Smooth muscle cell (in vitro differentiated cells): ENCODE data around the gene ADAMTS6. TPM values are rescaled to one million over a fixed set of nuclear protein-coding genes. Genes with fewer than 3 reads are reported as not detected.

ENCODE experiments used
- DNase-seq: peaks from one replicate; lab custom pipeline; 2025; ENCODE audit not compliant: unreplicated experiment; lab: John Stamatoyannopoulos, UW
- H2AFZ ChIP-seq: fragments of 200-600 bp; sonication (generic); 2 replicates; pipeline ENCODE4 v1.6.0; 2016; ENCODE audit warnings: antibody characterized with exemption, low read depth, mild to moderate bottlenecking
- H3F3A ChIP-seq: fragments of 200-600 bp; sonication (generic); 2 replicates; pipeline ENCODE4 v1.6.0; 2017; ENCODE audit warnings: antibody characterized with exemption, low read depth
- H3K27ac ChIP-seq: fragments of 200-600 bp; sonication (generic); 2 replicates; pipeline ENCODE4 v1.5.1; 2016; ENCODE audit warnings: low read depth, mild to moderate bottlenecking
- H3K27me3 ChIP-seq: fragments of 200-600 bp; sonication (generic); 2 replicates; pipeline ENCODE4 v1.6.1; 2016; ENCODE audit warnings: low read depth, mild to moderate bottlenecking
- H3K36me3 ChIP-seq: fragments of 200-600 bp; sonication (generic); 2 replicates; pipeline ENCODE4 v1.5.1; 2016; ENCODE audit warnings: low read depth
- H3K4me1 ChIP-seq: fragments of 200-600 bp; sonication (generic); 2 replicates; pipeline ENCODE4 v1.5.1; 2016; ENCODE audit warnings: low read depth
- H3K4me2 ChIP-seq: fragments of 200-600 bp; sonication (generic); 2 replicates; pipeline ENCODE4 v1.6.0; 2016; ENCODE audit warnings: mild to moderate bottlenecking
- H3K4me3 ChIP-seq: fragments of 200-600 bp; sonication (generic); 2 replicates; pipeline ENCODE4 v1.5.1; 2016; ENCODE audit warnings: mild to moderate bottlenecking
- H3K79me2 ChIP-seq: fragments of 200-600 bp; sonication (generic); 2 replicates; pipeline ENCODE4 v1.6.0; 2016; ENCODE audit warnings: low read depth, mild to moderate bottlenecking
- H3K9ac ChIP-seq: fragments of 200-600 bp; sonication (generic); 2 replicates; pipeline ENCODE4 v1.6.0; 2016; ENCODE audit warnings: low read depth
- H3K9me3 ChIP-seq: fragments of 200-600 bp; sonication (generic); replicated peaks from 2 replicates; pipeline ENCODE4 v1.5.1; 2016; ENCODE audit warnings: low read depth
- H4K20me1 ChIP-seq: fragments of 200-600 bp; sonication (generic); 2 replicates; pipeline ENCODE4 v1.6.0; 2016; ENCODE audit warnings: low read depth
- WGBS: methylation state at CpG from one replicate; pipeline ENCODE4 v1.1.7; 2016; ENCODE audit warnings: low lambda C conversion rate; 5-methylcytosine and 5-hydroxymethylcytosine counted together
- polyA plus RNA-seq: library from polyadenylated mRNA; unstranded; fragments of >200 nt; fragmentation: Nextera tagmentation; extraction: Ambion mirVana; gene quantifications from 2 replicates; pipeline ENCODE4 v1.2.1, GENCODE V29; 2016
- small RNA-seq: library from RNA; depleted of rRNA; stranded (forward); fragments of <200 nt; gene quantifications from one replicate; pipeline ENCODE3, GENCODE V24; 2014
- total RNA-seq: library from RNA; depleted of rRNA; stranded (reverse); fragments of >200 nt; gene quantifications from 2 replicates; pipeline ENCODE4 v1.2.3, GENCODE V29; 2014
- TF ChIP-seq, protein P1 (sequence below): fragments of 200-600 bp; sonication (generic); IDR thresholded peaks from 2 replicates; pipeline ENCODE4 v1.5.1; 2017; ENCODE audit warnings: borderline replicate concordance, mild to moderate bottlenecking, antibody characterized with exemption; ENCODE audit not compliant: insufficient read depth, poor library complexity, severe bottlenecking

ADAMTS6 gene
- total and polyA plus RNA-seq, 2 experiments from 2014 or later: 5.9 to 111 TPM

DNA sequence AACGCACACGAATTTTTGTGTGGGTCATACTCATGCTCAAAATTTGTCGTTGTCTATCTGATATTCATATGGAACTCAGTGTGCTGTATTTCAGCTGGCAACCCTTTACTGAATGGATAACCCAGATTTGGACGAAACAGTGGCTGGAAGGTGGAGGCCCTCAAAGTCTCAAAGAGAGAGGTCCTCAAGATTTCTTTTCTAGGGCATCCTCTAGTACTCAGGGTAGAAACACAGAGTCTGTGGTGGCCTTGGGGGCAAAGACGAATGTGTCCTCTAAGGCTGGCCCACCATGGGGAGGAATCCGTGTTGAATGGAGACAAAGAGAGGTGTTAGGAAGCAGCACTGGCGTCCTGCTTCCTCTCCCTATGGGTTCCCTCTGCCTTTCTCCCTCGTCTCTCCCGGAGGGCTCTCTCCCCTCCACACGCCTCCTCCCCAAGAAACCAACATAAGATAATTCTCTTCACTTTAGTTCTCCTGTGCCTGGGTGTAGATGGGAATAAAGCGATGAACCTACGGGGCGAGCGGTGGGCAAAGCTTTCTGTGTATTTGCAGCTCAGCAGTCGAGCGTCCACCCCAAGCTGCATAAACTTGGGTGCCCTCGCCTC, 379.2 kb downstream of the ADAMTS6 start:
- Histone ChIP-seq H3K79me2 (no peaks in the 10 kb centered on the region), H3F3A (peaks cover 13% of the 10 kb centered on the region), H3K4me3 (peak overlapping the region; percentile 42), H2AFZ (peak overlapping the region; percentile 79), H3K4me2 (peak overlapping the region; percentile 76), H4K20me1 (no peaks in the 10 kb centered on the region), H3K27ac (peak overlapping the region; percentile 59), H3K9ac (no peak overlapping the region), H3K9me3 (no peaks in the 10 kb centered on the region), H3K27me3 (no peaks in the 10 kb centered on the region), H3K4me1 (peaks cover 3% of the 10 kb centered on the region), H3K36me3 (no peaks in the 10 kb centered on the region)
- WGBS: 75% methylated on average over 17 of the region's 17 CpGs
- TF ChIP-seq, protein P1, sequence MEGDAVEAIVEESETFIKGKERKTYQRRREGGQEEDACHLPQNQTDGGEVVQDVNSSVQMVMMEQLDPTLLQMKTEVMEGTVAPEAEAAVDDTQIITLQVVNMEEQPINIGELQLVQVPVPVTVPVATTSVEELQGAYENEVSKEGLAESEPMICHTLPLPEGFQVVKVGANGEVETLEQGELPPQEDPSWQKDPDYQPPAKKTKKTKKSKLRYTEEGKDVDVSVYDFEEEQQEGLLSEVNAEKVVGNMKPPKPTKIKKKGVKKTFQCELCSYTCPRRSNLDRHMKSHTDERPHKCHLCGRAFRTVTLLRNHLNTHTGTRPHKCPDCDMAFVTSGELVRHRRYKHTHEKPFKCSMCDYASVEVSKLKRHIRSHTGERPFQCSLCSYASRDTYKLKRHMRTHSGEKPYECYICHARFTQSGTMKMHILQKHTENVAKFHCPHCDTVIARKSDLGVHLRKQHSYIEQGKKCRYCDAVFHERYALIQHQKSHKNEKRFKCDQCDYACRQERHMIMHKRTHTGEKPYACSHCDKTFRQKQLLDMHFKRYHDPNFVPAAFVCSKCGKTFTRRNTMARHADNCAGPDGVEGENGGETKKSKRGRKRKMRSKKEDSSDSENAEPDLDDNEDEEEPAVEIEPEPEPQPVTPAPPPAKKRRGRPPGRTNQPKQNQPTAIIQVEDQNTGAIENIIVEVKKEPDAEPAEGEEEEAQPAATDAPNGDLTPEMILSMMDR: no peak
- DNase-seq: no peak

DNA sequence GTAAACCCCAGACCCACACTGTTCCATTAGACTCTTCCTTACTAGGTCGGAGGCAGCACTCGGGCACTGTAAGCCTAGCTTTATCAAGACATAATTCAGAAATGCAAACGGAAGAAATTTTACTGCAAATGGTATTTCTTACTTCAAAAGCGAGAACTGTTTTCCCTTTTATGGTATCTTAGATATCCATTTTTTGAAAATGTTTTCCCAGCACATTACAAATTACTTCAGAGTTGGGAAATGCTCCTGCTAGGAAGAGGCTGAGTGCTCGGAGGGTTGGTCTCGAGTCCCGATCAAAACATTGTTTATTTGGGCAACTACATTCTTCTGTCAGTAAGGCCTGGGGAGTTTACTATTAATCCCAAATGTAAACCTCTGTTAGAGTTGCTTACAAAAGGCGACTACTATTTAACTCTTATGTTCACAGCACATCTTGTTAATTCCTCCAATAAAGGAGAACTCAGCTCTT, 380.1 kb downstream of the ADAMTS6 start:
- no peaks in the 10 kb centered on the region for H3K9me3 ChIP-seq
- H2AFZ ChIP-seq: peak overlapping the region; percentile 79
- no peak for DNase-seq
- peak overlapping the region; percentile 59 for H3K27ac ChIP-seq
- peak overlapping the region; percentile 41 for H3K4me2 ChIP-seq
- H3K36me3 ChIP-seq: no peaks in the 10 kb centered on the region
- no peak overlapping the region for H3K4me3 ChIP-seq
- no peaks in the 10 kb centered on the region for H4K20me1 ChIP-seq
- H3K4me1 ChIP-seq: peaks cover 3% of the 10 kb centered on the region
- WGBS: 48% methylated on average over 8 of the region's 8 CpGs
- H3K9ac ChIP-seq: no peak overlapping the region
- H3K27me3 ChIP-seq: no peaks in the 10 kb centered on the region
- TF ChIP-seq, protein P1: no peak
- peaks cover 13% of the 10 kb centered on the region for H3F3A ChIP-seq
- H3K79me2 ChIP-seq: no peaks in the 10 kb centered on the region

- Histone ChIP-seq H3K9me3 (no peaks in the 10 kb centered on the region), H3K79me2 (no peaks in the 10 kb centered on the region), H3K27ac (peak overlapping the region; percentile 59), H3K36me3 (no peaks in the 10 kb centered on the region), H3K4me3 (no peak overlapping the region), H2AFZ (peak overlapping the region; percentile 79), H3K4me1 (peaks cover 3% of the 10 kb centered on the region), H3F3A (peaks cover 13% of the 10 kb centered on the region), H3K9ac (no peak overlapping the region), H4K20me1 (no peaks in the 10 kb centered on the region), H3K27me3 (no peaks in the 10 kb centered on the region), H3K4me2 (peak overlapping the region; percentile 41)
- WGBS: 65% methylated on average over 9 of the region's 9 CpGs
- TF ChIP-seq, protein P1: peak; percentile 41
- no peak for DNase-seq
These were observed 380.6 kb downstream of the ADAMTS6 start for GRCh38 chr5:65100911-65101631.

Small RNA genes lying within 50 kb of the gene (small RNA-seq; reads per million reads assigned to genes)
- gene RF00019: not detected

Other genes starting within 250 kb of the ADAMTS6 start
- 19.1 and 22.9 TPM in 2 replicates for gene CENPK, start 81.2 kb upstream of the ADAMTS6 start, total RNA-seq
- 16.6 and 19.2 TPM in 2 replicates for gene CENPK, start 81.2 kb upstream of the ADAMTS6 start, polyA plus RNA-seq
- gene PPWD1, start 81.4 kb upstream of the ADAMTS6 start, total RNA-seq: 51.4 and 56.9 TPM in 2 replicates
- 21.5 and 25.8 TPM in 2 replicates for gene PPWD1, start 81.4 kb upstream of the ADAMTS6 start, polyA plus RNA-seq
- 20.0 and 25.1 TPM in 2 replicates for gene TRIM23, start 142.4 kb upstream of the ADAMTS6 start, total RNA-seq
- gene TRIM23, start 142.4 kb upstream of the ADAMTS6 start, polyA plus RNA-seq: 7.0 and 9.8 TPM in 2 replicates
- 2.9 and 3.1 TPM in 2 replicates for gene SHLD3, start 143.1 kb upstream of the ADAMTS6 start, total RNA-seq
- gene SHLD3, start 143.1 kb upstream of the ADAMTS6 start, polyA plus RNA-seq: 0.91 and 2.4 TPM in 2 replicates
- gene TRAPPC13, start 143.1 kb upstream of the ADAMTS6 start, total RNA-seq: 19.5 and 40.5 TPM in 2 replicates
- gene TRAPPC13, start 143.1 kb upstream of the ADAMTS6 start, polyA plus RNA-seq: 13.7 and 16.6 TPM in 2 replicates
- gene SGTB, start 240.2 kb upstream of the ADAMTS6 start, total RNA-seq: 12.8 and 16.4 TPM in 2 replicates
- gene SGTB, start 240.2 kb upstream of the ADAMTS6 start, polyA plus RNA-seq: 3.8 and 5.3 TPM in 2 replicates
- 33.6 and 37.7 TPM in 2 replicates for gene NLN, start 240.3 kb upstream of the ADAMTS6 start, total RNA-seq
- gene NLN, start 240.3 kb upstream of the ADAMTS6 start, polyA plus RNA-seq: 25.4 and 31.9 TPM in 2 replicates